H1 (cell line): ENCODE data around the gene TRIM71. TPM values are rescaled to one million over a fixed set of nuclear protein-coding genes. Genes with fewer than 3 reads are reported as not detected.

ENCODE experiments used
- ASH2L ChIP-seq: fragments of 200-600, 300-600 bp; sonication (generic); IDR thresholded peaks from one replicate; pipeline ENCODE4 v1.7.1; 2017; ENCODE audit warnings: low read length
- CREB1 ChIP-seq: IDR thresholded peaks from 2 replicates; pipeline ENCODE4 v1.6.1; 2012; ENCODE audit warnings: inconsistent platforms
- CTCF ChIP-seq, 3 experiments: IDR thresholded peaks; 1 replicate in 2 of 3; 2 replicates in 1 of 3; pipeline versions ENCODE4 v1.5.1 to v1.6.1; 2011; ENCODE audit warnings: low read length in 3 of 3, mild to moderate bottlenecking in 3 of 3, inconsistent platforms in 2 of 3, low read depth in 1 of 3, moderate library complexity in 1 of 3; ENCODE audit not compliant: insufficient read depth in 1 of 3; ENCODE audit errors: control extremely low read depth in 1 of 3
- GABPA ChIP-seq: IDR thresholded peaks from 2 replicates; pipeline ENCODE4 v1.6.1; 2011; ENCODE audit warnings: mild to moderate bottlenecking, low read length, moderate library complexity, borderline replicate concordance; ENCODE audit not compliant: insufficient read depth
- NANOG ChIP-seq: IDR thresholded peaks from 2 replicates; pipeline ENCODE4 v1.6.1; 2011; ENCODE audit warnings: low read length, low read depth, mild to moderate bottlenecking, inconsistent platforms; ENCODE audit not compliant: insufficient read depth, poor library complexity, severe bottlenecking
- PHF8 ChIP-seq: fragments of 200-600 bp; sonication (generic); conservative IDR thresholded peaks from 2 replicates; pipeline ENCODE4 v1.7.1; 2012; ENCODE audit warnings: low read depth, mild to moderate bottlenecking, inconsistent platforms, low read length, moderate library complexity
- TAF1 ChIP-seq: IDR thresholded peaks from 2 replicates; pipeline ENCODE4 v1.6.1; 2011; ENCODE audit warnings: mild to moderate bottlenecking, low read depth, low read length
- polyA plus RNA-seq, 7 experiments: library from polyadenylated mRNA; depleted of rRNA in 3 of 7; stranded (reverse) in 5 of 7; unstranded in 2 of 7; fragments of >200 nt in 5 of 7; fragments of 200-250 nt in 2 of 7; gene quantifications; 1 replicate in 5 of 7; 2 replicates in 1 of 7; 4 replicates in 1 of 7; pipeline versions ENCODE4 v1.2.1 to v1.2.3, GENCODE V29; 2011 to 2013; ENCODE audit warnings: missing spikeins in 2 of 7, mixed read lengths in 2 of 7
- total RNA-seq: library from RNA; stranded (reverse); fragmentation: NEBNext Ultra II Directional; extraction: Animal tissue kit (Norgen Biotek cat#: 25700); gene quantifications from 2 replicates; pipeline ENCODE4 v1.2.1, GENCODE V29; 2021
- TF ChIP-seq, protein P1 (sequence below): IDR thresholded peaks from 2 replicates; pipeline ENCODE4 v1.6.1; 2012; ENCODE audit warnings: inconsistent platforms

TRIM71 gene
- total and polyA plus RNA-seq, 2 of the 8 experiments (the other 6 are each of a cell fraction or from before 2014, with no cell fraction given), result 53.7 to 293 TPM

- TF ChIP-seq CTCF (IDR thresholded peaks at IDR 0.05; ENCODE audit: control extremely low read depth in 1 of 3, insufficient read depth in 1 of 3, low read depth in 1 of 3, low read length in 3 of 3) (no peak), PHF8 (no peak), CREB1 (no peak), NANOG (no peak), GABPA (no peak), ASH2L (no peak), TAF1 (no peak)
- TF ChIP-seq, protein P1, sequence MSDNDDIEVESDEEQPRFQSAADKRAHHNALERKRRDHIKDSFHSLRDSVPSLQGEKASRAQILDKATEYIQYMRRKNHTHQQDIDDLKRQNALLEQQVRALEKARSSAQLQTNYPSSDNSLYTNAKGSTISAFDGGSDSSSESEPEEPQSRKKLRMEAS, result no peak
Measured at GRCh38 chr3:32791833-32792232, 26.0 kb upstream of the TRIM71 start (continued).
